Activated CD8-positive, alpha-beta memory T cell treated with anti-CD3 and anti-CD28 coated beads for 36 hours (primary cell): ENCODE measurements around the gene HHIPL2. TPM values are rescaled to one million over a fixed set of nuclear protein-coding genes. Genes with fewer than 3 reads are reported as not detected.

Experiments
- CTCF ChIA-PET: fragments of 350-600 bp; sonication (Branson Sonifier 250); formaldehyde crosslinking; loops from one replicate; lab custom pipeline; 2021; ENCODE audit warnings: antibody characterized with exemption; lab: Charles Lee
- POLR2A ChIA-PET: fragments of 350-600 bp; sonication (Branson Sonifier 250); formaldehyde crosslinking; loops from one replicate; lab custom pipeline; 2021; ENCODE audit warnings: antibody characterized with exemption; lab: Charles Lee
- total RNA-seq, 2 experiments: library from RNA; stranded (reverse); gene quantifications; one replicate each; pipeline ENCODE4 v1.2.3, GENCODE V29; 2021

Gene HHIPL2
- under 1 TPM; 0.34 to 0.65 TPM for total RNA-seq

- ChIA-PET CTCF (no interaction called here), POLR2A (no interaction called here)
These were observed at the start of gene HHIPL2 for GRCh38 chr1:222547944-222548671. Gene HHIPL2, minus strand, starts transcription at chr1:222548104. Its CDS starts 60 bp downstream, at chr1:222548044.

GRCh38 chr1:222596696-222597095 lies 48.8 kb upstream of the HHIPL2 start:
- ChIA-PET POLR2A (no interaction called here), CTCF (no interaction called here)

- ChIA-PET CTCF (no interaction called here), POLR2A (no interaction called here)
These were observed 46.9 kb upstream of the HHIPL2 start for GRCh38 chr1:222594789-222595188.

- POLR2A ChIA-PET: no interaction called here
- CTCF ChIA-PET: interaction anchor here (0.8 kb wide), 1 partner anchor 42 kb away, joined by 3 read pairs; no protein-coding TSS in a partner anchor
These were observed 44.3 kb upstream of the HHIPL2 start for GRCh38 chr1:222592171-222592570.

GRCh38 chr1:222589462-222590302 lies 41.8 kb upstream of the HHIPL2 start, which contains the start of gene TAF1A:
Gene TAF1A, minus strand, starts transcription at chr1:222589933.
- POLR2A ChIA-PET: interaction anchor here (1.2 to 1.7 kb wide), 4 partner anchors 29 to 54 kb away, joined by 3 to 9 read pairs (median 5); partner anchors contain the start of gene MIA3
- CTCF ChIA-PET: no interaction called here

GRCh38 chr1:222588135-222588534 lies 40.2 kb upstream of the HHIPL2 start:
- CTCF ChIA-PET: no interaction called here
- POLR2A ChIA-PET: no interaction called here

- ChIA-PET POLR2A (no interaction called here), CTCF (no interaction called here)
These were observed 38.9 kb upstream of the HHIPL2 start for GRCh38 chr1:222586842-222587241.

GRCh38 chr1:222583079-222583478 lies 35.2 kb upstream of the HHIPL2 start:
- POLR2A ChIA-PET: no interaction called here
- CTCF ChIA-PET: no interaction called here

GRCh38 chr1:222582099-222582774 lies 34.3 kb upstream of the HHIPL2 start:
- ChIA-PET CTCF (no interaction called here), POLR2A (no interaction called here)

GRCh38 chr1:222579316-222579715 lies 31.4 kb upstream of the HHIPL2 start:
- ChIA-PET CTCF (interaction anchor here (1.2 kb wide), 1 partner anchor 16 kb away, joined by 4 read pairs; no protein-coding TSS in a partner anchor), POLR2A (no interaction called here)

- CTCF ChIA-PET: interaction anchor here (1.5 kb wide), 1 partner anchor 14 kb away, joined by 4 read pairs; no protein-coding TSS in a partner anchor
- POLR2A ChIA-PET: no interaction called here
These were observed 22.9 kb upstream of the HHIPL2 start for GRCh38 chr1:222570837-222571236.

GRCh38 chr1:222561656-222562055 lies 13.8 kb upstream of the HHIPL2 start:
- CTCF ChIA-PET: no interaction called here
- POLR2A ChIA-PET: no interaction called here

- POLR2A ChIA-PET: no interaction called here
- CTCF ChIA-PET: no interaction called here
These were observed 9.7 kb upstream of the HHIPL2 start for GRCh38 chr1:222557574-222557973.

- POLR2A ChIA-PET: no interaction called here
- CTCF ChIA-PET: interaction anchor here (1.0 kb wide), 1 partner anchor 13 kb away, joined by 4 read pairs; no protein-coding TSS in a partner anchor
These were observed 9.2 kb upstream of the HHIPL2 start for GRCh38 chr1:222557148-222557547.

GRCh38 chr1:222555992-222556615 lies 8.2 kb upstream of the HHIPL2 start:
- CTCF ChIA-PET: interaction anchor here (1.0 kb wide), 1 partner anchor 14 kb away, joined by 4 read pairs; no protein-coding TSS in a partner anchor
- POLR2A ChIA-PET: no interaction called here

- ChIA-PET POLR2A (no interaction called here), CTCF (no interaction called here)
These were observed 6.3 kb upstream of the HHIPL2 start for GRCh38 chr1:222554177-222554576.

GRCh38 chr1:222552882-222553281 lies 5.0 kb upstream of the HHIPL2 start:
- CTCF ChIA-PET: no interaction called here
- POLR2A ChIA-PET: no interaction called here

GRCh38 chr1:222547260-222547614 lies 667 bp downstream of the HHIPL2 start:
- ChIA-PET POLR2A (no interaction called here), CTCF (no interaction called here)

GRCh38 chr1:222546548-222547259 lies 1.2 kb downstream of the HHIPL2 start:
- POLR2A ChIA-PET: interaction anchor here (0.6 kb wide), 1 partner anchor 9 kb away, joined by 3 read pairs; no protein-coding TSS in a partner anchor
- CTCF ChIA-PET: no interaction called here
